ENCODE measurements around the gene C4A.
"Not testable (repeated sequence)": the region's sequence is repeated elsewhere in the genome, so short reads cannot be mapped to it uniquely, and the experiment has no call there.

The C4A gene

DNA sequence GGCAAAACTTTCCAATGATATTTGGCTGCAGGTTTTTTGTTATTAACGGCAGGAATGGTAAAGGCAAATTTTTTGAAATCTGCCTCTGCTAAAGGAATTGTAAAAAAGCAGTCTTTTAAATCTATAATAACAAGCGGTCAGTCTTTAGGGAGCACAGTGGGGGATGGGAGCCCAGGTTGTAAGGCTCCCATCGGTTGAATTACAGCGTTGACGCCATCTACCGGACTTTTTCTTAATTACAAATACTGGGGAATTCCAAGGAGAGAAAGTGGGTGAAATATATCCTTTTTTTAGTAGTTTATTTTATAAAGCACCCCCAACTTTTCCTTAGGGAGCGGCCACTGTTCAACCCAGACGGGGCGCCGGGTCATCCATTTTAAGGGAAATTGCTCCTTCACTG lies 7.5 kb downstream of the C4A start:
- DNase-seq = not testable (repeated sequence)

DNA sequence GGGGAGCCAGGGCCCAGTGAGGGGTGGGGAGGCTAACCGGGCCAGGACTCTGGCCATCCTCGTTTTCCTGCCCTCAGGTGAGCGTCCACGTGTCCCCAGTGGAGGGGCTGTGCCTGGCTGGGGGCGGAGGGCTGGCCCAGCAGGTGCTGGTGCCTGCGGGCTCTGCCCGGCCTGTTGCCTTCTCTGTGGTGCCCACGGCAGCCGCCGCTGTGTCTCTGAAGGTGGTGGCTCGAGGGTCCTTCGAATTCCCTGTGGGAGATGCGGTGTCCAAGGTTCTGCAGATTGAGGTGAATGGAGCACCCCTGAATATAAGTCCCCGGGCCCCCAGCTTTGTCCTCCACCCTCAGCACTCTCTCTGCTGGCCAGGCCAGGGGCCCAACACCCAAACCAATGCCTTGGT lies 12.6 kb downstream of the C4A start:
- DNase-seq = not testable (repeated sequence)

DNA sequence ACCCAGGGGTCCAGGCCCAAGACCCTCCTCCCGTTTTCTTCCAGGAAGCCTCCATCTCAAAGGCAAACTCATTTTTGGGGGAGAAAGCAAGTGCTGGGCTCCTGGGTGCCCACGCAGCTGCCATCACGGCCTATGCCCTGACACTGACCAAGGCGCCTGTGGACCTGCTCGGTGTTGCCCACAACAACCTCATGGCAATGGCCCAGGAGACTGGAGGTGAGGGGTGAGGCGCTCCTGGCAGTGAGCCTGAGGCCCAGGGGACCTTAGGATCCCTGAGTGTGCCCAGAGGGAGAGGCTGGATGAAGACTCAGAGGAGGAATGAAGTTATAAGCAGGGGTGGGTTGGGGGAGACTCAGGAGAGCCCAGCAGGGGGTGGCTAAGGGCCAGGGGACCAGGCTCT lies 14.5 kb downstream of the C4A start:
- DNase-seq = not testable (repeated sequence)

DNA sequence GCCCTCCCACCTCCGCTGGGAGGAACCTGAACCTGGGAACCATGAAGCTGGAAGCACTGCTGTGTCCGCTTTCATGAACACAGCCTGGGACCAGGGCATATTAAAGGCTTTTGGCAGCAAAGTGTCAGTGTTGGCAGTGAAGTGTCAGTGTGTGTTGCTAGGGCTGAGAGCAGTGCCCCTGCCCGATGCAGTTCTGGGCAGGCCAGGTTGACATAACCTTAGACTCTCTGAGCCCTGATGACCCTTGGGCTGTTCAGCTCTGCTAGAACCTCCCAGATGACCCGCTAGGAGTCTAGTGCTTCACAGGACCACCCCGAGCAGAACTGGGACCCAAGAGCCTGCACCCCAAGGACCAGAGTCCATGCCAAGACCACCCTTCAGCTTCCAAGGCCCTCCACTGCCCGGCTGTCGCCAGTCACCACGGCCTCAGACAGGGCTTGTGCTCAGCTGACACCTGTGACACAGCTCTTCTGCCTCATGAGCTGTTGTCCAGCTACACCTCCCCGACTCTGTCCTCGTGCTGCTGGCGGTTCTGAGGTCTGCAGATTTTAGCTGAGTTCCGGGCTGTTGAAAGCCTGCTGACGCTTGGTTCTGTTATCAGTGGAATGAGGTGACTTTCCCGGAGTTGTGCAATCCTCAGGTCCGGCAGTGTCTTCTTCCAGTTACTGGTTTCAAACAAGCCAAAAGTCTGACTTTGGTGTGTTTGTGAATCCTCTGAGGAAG lies 20.9 kb downstream of the C4A start:
- DNase-seq = not testable (repeated sequence)

DNA sequence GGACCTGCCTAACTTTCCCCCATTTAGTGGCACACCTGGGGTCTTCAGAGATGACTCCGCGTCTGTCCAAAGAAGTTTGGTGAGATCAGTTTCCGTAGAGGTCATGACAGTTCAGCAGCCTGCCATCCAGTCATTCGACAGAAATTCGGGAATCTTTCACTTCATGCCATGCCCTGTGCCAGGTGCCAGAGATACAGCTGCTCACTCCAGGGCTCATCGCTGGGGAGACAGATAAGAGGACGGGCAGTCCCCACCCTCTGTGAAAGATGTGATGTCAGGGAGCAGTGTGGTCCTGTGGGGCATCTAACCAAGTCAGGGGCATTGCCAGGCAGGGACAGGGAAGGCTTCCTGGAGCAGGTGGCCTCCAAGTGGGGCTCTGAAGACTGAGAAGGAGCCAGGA lies 21.4 kb downstream of the C4A start:
- DNase-seq = not testable (repeated sequence)

DNA sequence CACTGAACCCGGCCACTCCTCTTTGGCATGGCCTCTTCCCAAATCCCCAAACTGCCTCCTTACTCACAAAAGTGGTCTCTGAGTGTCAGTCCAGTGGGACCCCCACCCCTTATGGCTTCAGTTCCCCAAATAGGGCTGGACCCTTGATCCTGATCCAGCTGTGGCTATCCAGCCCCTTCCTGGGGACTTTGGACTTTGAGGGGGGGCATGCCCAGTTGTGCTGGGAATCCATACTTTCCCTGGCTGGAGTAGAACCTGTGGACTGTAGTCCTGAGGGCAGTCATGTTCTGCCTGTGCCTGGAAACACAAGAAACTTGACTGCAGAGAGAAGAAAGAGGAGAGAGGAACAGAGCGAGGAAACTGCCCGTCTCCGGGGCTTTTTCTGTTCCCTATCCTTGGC lies 22.5 kb downstream of the C4A start:
- not testable (repeated sequence) for DNase-seq

DNA sequence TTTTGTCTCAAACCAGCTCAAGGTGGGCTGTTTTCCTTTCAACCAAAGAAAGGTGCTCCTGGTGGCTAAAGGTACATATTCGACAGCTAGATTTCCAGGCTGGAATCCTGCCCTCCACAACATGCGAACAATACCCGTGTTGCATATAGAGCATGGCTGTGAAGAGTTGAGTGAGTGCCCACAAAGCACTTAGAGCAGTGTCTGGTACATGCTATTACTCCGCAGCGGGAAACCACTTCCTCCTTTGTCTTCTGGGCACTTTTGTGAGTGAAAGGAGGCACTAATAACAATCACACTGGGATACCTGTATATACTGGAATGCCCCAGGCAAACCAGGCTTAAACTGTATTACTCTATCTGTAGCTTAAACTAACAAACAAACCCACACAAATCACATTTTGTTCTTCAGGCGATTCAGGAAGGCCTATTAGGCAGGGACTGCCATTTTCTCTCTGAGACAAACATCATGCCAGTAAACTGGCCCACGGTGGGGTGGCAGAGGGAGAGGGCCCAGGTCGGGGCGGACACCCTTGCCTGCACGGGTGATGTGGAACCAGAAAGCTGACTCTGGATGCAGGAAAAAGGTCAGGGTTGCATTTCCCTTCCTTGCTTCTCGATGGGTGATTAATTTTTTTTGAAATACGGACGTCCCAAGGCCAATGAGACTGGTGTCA lies 23.1 kb downstream of the C4A start:
- not testable (repeated sequence) for DNase-seq

DNA sequence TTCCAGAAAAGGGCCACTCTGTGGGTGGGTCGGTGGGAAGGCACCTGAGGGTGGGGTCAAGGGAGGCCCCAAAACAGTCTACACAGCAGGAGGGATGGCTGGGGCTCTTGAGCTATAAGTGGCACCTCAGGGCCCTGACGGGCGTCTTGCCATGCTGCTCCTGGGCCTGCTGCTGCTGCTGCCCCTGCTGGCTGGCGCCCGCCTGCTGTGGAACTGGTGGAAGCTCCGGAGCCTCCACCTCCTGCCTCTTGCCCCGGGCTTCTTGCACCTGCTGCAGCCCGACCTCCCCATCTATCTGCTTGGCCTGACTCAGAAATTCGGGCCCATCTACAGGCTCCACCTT lies 23.7 kb downstream of the C4A start:
- not testable (repeated sequence) for DNase-seq

DNA sequence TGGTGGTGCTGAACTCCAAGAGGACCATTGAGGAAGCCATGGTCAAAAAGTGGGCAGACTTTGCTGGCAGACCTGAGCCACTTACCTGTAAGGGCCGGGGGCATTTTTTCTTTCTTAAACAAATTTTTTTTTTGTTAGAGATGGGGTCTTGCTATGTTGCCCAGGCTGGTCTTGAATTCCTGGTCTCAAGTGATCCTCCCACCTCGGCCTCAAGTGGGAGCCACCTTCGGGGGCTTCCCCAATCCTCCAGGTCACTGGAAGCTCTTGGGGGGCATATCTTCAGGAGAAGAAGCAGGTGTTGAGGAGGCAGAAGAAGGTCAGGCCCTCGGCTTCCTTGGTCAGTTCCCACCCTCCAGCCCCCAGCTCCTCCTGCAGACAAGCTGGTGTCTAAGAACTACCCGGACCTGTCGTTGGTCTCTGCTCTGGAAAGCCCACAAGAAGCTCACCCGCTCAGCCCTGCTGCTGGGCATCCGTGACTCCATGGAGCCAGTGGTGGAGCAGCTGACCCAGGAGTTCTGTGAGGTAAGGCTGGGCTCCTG lies 24.2 kb downstream of the C4A start:
- not testable (repeated sequence) for DNase-seq

DNA sequence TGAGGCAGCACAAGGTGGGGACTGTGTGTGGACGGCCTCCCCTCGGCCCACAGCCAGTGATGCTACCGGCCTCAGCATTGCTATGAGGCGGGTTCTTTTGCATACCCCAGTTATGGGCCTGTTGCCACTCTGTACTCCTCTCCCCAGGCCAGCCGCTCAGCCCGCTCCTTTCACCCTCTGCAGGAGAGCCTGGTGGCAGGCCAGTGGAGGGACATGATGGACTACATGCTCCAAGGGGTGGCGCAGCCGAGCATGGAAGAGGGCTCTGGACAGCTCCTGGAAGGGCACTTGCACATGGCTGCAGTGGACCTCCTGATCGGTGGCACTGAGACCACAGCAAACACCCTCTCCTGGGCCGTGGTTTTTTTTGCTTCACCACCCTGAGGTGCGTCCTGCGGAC lies 25.2 kb downstream of the C4A start:
- not testable (repeated sequence) for DNase-seq

DNA sequence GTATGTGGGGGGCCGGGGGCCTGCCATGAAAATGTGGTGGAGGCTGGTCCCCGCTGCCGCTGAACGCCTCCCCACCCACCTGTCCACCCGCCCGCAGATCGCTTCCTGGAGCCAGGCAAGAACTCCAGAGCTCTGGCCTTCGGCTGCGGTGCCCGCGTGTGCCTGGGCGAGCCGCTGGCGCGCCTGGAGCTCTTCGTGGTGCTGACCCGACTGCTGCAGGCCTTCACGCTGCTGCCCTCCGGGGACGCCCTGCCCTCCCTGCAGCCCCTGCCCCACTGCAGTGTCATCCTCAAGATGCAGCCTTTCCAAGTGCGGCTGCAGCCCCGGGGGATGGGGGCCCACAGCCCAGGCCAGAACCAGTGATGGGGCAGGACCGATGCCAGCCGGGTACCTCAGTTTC lies 26.2 kb downstream of the C4A start:
- not testable (repeated sequence) for DNase-seq

DNA sequence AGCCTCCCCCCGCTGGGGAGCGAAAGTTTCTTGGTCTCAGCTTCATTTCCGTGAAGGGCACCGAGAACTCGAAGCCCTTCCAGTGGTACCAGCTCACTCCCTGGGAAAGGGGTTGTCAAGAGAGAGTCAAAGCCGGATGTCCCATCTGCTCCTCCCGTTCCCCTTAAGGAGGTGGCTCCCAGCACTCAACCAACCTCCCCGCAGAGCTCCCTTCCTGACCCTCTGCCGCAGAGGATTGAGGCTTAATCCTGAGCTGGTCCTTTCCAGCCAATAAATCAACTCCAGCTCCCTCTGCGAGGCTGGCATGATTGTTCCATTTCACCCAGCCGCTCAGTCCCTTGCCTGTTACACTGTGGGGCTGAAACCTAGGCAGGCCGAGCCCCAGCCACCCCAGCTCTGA lies 26.8 kb downstream of the C4A start:
- not testable (repeated sequence) for DNase-seq

DNA sequence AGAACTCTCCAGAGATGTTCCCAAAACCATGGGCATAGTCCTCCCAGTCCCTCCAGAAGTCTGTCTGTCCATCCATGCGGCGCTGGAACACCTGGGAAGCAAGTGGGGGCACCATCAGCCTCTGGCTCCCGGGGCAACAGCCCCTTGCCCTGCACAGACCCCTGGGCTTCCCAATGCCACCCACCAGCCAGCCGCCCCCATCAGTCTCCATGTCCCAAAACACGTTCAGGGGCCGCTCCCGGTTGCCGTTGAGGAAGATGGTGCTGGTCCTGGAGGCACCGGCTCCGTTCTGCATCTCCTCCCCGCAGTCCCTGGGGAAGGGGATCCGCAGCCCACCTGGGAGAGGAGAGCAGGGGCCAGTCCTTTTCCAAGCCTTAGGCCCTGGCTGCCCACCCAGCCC lies 27.7 kb downstream of the C4A start:
- DNase-seq = not testable (repeated sequence)

DNA sequence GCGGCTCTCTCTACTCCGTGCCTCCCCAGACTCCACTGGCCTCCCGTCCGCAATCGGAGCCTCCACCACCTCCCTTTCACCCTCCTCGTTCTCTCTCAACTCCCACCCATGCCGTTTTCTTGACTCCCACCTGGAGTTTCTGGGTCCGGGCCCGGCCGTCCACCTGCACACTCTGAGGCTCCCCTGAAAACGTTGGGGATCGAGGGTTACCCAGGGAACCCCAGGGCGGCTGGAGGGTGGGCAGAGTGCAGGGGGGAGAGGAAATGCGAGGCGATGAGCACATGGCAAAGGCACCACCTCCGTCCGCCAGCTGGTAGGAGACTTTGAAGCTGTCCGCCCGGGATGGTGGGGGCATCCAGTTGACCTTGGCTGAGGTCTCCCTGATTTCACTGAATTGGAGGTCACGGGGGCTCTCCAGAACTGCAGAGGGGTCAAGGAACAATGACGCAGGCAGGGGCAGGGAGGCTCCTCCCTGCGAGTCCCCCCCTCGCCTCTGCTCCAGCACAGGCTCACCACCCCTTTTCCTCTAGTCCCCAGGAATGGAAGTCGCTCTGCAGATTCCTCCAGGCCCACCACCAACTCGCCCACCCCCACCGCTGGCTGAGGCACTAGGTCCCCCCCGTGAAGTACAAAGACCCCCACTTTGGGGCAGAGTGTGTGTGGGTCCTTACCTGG lies 29.1 kb downstream of the C4A start:
- DNase-seq = not testable (repeated sequence)

DNA sequence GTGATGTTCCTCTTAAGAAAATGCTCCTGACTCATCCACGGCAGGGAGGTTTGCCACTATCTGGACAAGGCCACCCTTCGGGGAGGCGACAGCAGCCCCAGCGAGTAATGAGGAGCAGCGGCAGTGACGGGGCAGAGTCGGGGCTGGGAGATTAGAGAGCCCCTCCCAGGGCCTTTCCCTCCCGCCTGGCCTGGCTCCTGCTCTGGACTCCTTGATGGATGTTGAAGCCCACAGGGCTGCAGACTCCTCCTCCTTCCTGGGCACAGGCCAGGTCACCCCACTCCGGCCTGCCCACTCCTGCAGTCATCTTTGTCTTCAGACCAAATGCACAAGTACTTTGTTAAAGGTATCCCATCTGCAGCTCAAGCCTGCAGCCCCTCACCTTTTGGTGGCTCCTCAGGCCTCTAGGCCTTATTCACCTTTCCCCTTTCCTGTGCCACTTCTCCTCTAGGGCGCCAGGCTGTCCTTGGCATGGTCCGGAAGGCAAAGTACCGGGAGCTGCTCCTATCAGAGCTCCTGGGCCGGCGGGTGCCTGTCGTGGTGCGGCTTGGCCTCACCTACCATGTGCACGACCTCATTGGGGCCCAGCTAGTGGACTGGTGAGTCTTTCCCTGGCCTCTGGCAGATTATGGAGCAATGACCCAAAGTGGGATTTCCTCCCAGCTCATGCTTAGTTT lies 31.2 kb downstream of the C4A start:
- not testable (repeated sequence) for DNase-seq

DNA sequence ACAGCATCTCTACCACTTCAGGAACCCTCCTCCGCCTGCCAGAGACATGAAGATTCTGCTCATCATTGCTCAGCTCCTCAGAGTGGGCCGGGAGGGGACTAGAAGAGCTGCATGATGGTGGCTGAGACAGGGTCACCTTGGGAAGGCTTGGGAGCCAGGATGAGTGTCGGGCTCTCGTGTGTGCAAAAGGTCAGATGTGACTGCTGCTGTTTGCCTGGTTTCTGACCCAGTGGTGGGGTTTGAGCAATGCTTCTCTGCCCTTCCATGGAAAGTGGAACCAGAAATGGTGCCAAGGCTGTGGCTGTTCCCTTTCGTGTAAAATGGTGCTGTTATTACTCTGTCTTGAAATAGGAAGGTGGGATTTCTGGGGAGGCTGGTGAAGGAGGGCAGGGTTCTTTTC lies 31.9 kb downstream of the C4A start:
- DNase-seq = not testable (repeated sequence)

DNA sequence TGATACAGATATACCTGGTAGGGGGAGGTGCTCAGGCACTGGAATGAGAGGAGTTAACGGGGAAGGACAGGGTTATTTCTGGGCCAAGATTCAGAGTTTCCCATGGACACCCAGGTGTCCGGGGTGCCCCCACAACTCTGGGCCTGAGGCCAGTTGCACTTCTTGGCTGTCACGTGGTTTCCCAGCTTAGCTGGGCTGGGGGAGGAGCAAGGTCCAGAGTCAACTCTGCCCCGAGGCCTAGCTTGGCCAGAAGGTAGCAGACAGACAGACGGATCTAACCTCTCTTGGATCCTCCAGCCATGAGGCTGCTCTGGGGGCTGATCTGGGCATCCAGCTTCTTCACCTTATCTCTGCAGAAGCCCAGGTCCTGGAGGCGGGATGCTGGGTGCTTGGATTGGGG lies 32.7 kb downstream of the C4A start, which contains the start of gene C4B:
TSS of gene C4B (plus strand) at position 249 of the 400 bp plus-strand sequence. CDS start at position 300, 51 bp downstream.
- not testable (repeated sequence) for DNase-seq

DNA sequence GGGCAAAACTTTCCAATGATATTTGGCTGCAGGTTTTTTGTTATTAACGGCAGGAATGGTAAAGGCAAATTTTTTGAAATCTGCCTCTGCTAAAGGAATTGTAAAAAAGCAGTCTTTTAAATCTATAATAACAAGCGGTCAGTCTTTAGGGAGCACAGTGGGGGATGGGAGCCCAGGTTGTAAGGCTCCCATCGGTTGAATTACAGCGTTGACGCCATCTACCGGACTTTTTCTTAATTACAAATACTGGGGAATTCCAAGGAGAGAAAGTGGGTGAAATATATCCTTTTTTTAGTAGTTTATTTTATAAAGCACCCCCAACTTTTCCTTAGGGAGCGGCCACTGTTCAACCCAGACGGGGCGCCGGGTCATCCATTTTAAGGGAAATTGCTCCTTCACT lies 40.2 kb downstream of the C4A start:
- DNase-seq = not testable (repeated sequence)

DNA sequence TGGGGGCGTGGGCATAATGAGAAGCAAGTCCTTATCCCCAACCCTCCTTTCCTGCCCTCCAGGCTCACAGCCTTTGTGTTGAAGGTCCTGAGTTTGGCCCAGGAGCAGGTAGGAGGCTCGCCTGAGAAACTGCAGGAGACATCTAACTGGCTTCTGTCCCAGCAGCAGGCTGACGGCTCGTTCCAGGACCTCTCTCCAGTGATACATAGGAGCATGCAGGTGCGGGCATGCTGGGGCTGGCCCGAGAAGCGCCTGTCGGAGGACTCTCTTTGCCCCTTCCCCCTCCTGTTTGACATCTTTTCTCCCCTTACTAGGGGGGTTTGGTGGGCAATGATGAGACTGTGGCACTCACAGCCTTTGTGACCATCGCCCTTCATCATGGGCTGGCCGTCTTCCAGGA lies 46.8 kb downstream of the C4A start:
- not testable (repeated sequence) for DNase-seq

DNA sequence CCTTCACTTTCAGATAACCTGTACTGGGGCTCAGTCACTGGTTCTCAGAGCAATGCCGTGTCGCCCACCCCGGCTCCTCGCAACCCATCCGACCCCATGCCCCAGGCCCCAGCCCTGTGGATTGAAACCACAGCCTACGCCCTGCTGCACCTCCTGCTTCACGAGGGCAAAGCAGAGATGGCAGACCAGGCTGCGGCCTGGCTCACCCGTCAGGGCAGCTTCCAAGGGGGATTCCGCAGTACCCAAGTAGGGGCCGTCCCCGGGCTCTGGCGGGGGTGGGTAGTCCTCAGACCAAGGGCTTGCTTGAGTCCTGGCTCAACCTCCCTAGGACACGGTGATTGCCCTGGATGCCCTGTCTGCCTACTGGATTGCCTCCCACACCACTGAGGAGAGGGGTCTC lies 47.7 kb downstream of the C4A start:
- DNase-seq = not testable (repeated sequence)

DNA sequence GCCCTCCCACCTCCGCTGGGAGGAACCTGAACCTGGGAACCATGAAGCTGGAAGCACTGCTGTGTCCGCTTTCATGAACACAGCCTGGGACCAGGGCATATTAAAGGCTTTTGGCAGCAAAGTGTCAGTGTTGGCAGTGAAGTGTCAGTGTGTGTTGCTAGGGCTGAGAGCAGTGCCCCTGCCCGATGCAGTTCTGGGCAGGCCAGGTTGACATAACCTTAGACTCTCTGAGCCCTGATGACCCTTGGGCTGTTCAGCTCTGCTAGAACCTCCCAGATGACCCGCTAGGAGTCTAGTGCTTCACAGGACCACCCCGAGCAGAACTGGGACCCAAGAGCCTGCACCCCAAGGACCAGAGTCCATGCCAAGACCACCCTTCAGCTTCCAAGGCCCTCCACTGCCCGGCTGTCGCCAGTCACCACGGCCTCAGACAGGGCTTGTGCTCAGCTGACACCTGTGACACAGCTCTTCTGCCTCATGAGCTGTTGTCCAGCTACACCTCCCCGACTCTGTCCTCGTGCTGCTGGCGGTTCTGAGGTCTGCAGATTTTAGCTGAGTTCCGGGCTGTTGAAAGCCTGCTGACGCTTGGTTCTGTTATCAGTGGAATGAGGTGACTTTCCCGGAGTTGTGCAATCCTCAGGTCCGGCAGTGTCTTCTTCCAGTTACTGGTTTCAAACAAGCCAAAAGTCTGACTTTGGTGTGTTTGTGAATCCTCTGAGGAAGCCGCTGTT lies 53.6 kb downstream of the C4A start:
- DNase-seq = not testable (repeated sequence)

DNA sequence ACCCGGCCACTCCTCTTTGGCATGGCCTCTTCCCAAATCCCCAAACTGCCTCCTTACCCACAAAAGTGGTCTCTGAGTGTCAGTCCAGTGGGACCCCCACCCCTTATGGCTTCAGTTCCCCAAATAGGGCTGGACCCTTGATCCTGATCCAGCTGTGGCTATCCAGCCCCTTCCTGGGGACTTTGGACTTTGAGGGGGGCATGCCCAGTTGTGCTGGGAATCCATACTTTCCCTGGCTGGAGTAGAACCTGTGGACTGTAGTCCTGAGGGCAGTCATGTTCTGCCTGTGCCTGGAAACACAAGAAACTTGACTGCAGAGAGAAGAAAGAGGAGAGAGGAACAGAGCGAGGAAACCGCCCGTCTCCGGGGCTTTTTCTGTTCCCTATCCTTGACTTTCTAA lies 55.3 kb downstream of the C4A start:
- not testable (repeated sequence) for DNase-seq
